Fibroblast of the aortic adventitia (primary cell): ENCODE measurements around the gene FOLR1. TPM values are rescaled to one million over a fixed set of nuclear protein-coding genes. Genes with fewer than 3 reads are reported as not detected.
A peak's percentile ranks its signal among the peaks of the same experiment; 100 is the strongest.

Experiments used
- DNase-seq: peaks from one replicate; pipeline ENCODE4 v3.0.0-alpha.2; 2010; ENCODE audit warnings: low read depth
- H3K4me3 ChIP-seq: 2 replicates; pipeline ENCODE4 v1.5.1; 2011; ENCODE audit warnings: low read depth, mild to moderate bottlenecking, control low read depth, low read length, moderate library complexity
- CTCF ChIP-seq: IDR thresholded peaks from 2 replicates; pipeline ENCODE4 v1.5.1; 2011; ENCODE audit warnings: mild to moderate bottlenecking, low read length, control low read depth, inconsistent platforms; ENCODE audit not compliant: insufficient read depth
- total RNA-seq: library from RNA; depleted of rRNA; stranded (reverse); fragments of >200 nt; gene quantifications from 2 replicates; pipeline ENCODE4 v1.2.3, GENCODE V29; 2012; ENCODE audit warnings: low replicate concordance

Gene FOLR1
- total RNA-seq, 1 donor, result 0.18 TPM

- no peak overlapping the region for H3K4me3 ChIP-seq
- DNase-seq, result no peak
Measured at GRCh38 chr11:72238492-72239312, 46.8 kb downstream of the FOLR1 start.

GRCh38 chr11:72239313-72239848 lies 47.4 kb downstream of the FOLR1 start:
- peak; percentile 44 for DNase-seq
- no peak for TF ChIP-seq CTCF
- peak overlapping the region; percentile 41 for H3K4me3 ChIP-seq

More at GRCh38 chr11:72238492-72239312, 46.8 kb downstream of the FOLR1 start:
- no peak for TF ChIP-seq CTCF

GRCh38 chr11:72239849-72240460 lies 48.0 kb downstream of the FOLR1 start:
- peak; percentile 15 for TF ChIP-seq CTCF
- H3K4me3 ChIP-seq, result peak overlapping the region; percentile 22
- DNase-seq, result peak; percentile 46

- DNase-seq, result peak; percentile 24
- no peak overlapping the region for H3K4me3 ChIP-seq
- no peak for TF ChIP-seq CTCF
Measured at GRCh38 chr11:72240461-72241290, 48.7 kb downstream of the FOLR1 start.

- H3K4me3 ChIP-seq, result no peak overlapping the region
- no peak for TF ChIP-seq CTCF
- no peak for DNase-seq
Measured at GRCh38 chr11:72241291-72241781, 49.4 kb downstream of the FOLR1 start.

- no peak for TF ChIP-seq CTCF
- DNase-seq, result no peak
- no peak overlapping the region for H3K4me3 ChIP-seq
Measured at GRCh38 chr11:72242141-72242540, 50.2 kb downstream of the FOLR1 start.
